GM18873 (cell line): ENCODE results near the gene ARL4D.

ENCODE experiments used
- ATAC-seq: cut with Tn5 transposase; IDR thresholded peaks from one replicate; pipeline ENCODE4 v1.9.1; 2021; ENCODE audit warnings: mild to moderate bottlenecking, moderate library complexity, moderate number of reproducible peaks; ENCODE audit not compliant: unreplicated experiment, low FRiP score

The ARL4D gene

DNA sequence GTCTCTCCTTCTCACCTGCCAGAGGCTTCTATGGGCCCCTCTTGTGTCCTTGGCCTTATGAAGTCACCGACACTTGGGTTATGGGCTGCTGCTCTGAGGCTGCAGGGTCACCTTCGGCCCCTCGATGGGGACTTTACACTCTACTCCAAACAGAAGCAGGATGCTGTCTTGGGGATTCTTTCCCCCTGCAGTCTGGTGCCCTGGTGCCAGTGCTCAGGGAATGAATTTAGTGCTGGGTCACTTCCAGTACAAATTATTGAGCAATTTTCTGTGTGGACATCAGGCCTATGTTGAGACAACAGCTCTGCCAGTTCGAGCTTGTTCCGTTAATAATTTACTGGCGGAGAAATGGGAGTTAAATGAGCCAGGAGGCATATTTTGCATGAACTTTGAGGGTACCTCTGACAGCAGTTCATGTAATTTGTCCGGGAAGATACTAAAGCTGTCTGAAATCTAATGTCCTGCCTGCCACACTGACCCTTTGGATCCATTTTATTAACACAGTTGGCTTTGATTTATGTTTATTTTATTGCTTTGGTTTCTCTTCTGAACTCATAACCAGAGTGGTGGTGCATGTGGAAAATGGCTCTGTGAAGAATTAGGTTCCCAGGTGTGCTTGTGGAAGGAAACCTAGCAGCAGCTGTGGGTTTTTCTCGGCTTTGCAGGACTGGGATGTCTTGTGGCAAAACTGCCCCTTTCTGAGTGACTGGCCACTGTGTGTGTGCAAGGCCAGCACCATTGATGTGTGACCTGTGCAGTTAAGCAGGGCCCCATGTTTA, 50.9 kb downstream of the ARL4D start:
- ATAC-seq, result no peak
